Endothelial cell of umbilical vein (primary cell): ENCODE results near the gene LHCGR. TPM values are rescaled to one million over a fixed set of nuclear protein-coding genes. Genes with fewer than 3 reads are reported as not detected.

Experiments
- BruUV-seq: library from RNA; stranded (reverse); fragments of 400-500 nt; replicated peaks from 2 replicates; lab custom pipeline; 2021; lab: Mats Ljungman, UMichigan
- CTCF ChIA-PET: fragments of 300-600, 350-600 bp; sonication (Branson Sonifier 250); formaldehyde crosslinking; loops from one replicate; lab custom pipeline; 2021; ENCODE audit warnings: antibody characterized with exemption, inconsistent platforms; lab: Charles Lee
- POLR2A ChIA-PET: fragments of 300-600, 350-600 bp; sonication (Branson Sonifier 250); formaldehyde crosslinking; loops from one replicate; lab custom pipeline; 2021; ENCODE audit warnings: antibody characterized with exemption, inconsistent platforms; lab: Charles Lee
- DNase-seq: peaks from one replicate; pipeline ENCODE4 v3.0.0-alpha.2; 2011; ENCODE audit warnings: low read depth, low spot score
- FAIRE-seq: peaks from 2 replicates; lab custom pipeline; 2011; peaks lifted over from hg19 to GRCh38; lab: Jason Lieb, UNC
- H2AFZ ChIP-seq: 2 replicates; pipeline ENCODE4 v1.6.0; 2012; ENCODE audit warnings: low read depth, low read length, control low read depth, inconsistent platforms
- H3K27ac ChIP-seq: 2 replicates; pipeline ENCODE4 v1.5.1; 2011; ENCODE audit warnings: low read depth, mild to moderate bottlenecking, control low read depth, low read length, moderate library complexity; ENCODE audit not compliant: insufficient read depth
- H3K27me3 ChIP-seq, 2 experiments: 2 replicates each; pipeline versions ENCODE4 v1.6.0 to v1.6.1; 2011; ENCODE audit warnings: low read length in 2 of 2, mixed read lengths in 1 of 2; ENCODE audit not compliant: control insufficient read depth in 2 of 2, insufficient read depth in 2 of 2
- H3K36me3 ChIP-seq, 2 experiments: 2 replicates in 1 of 2; 3 replicates in 1 of 2; pipeline ENCODE4 v1.5.1; 2011; ENCODE audit warnings: low read length in 2 of 2, mild to moderate bottlenecking in 1 of 2, moderate library complexity in 1 of 2; ENCODE audit not compliant: control insufficient read depth in 2 of 2, insufficient read depth in 2 of 2; ENCODE audit errors: extremely low read depth in 1 of 2
- H3K4me1 ChIP-seq: 3 replicates; pipeline ENCODE4 v1.5.1; 2011; ENCODE audit warnings: mild to moderate bottlenecking, low read length; ENCODE audit not compliant: control insufficient read depth, insufficient read depth; ENCODE audit errors: extremely low read depth
- H3K4me2 ChIP-seq: 2 replicates; pipeline ENCODE4 v1.6.1; 2011; ENCODE audit warnings: low read length, control low read depth, mixed read lengths; ENCODE audit not compliant: insufficient read depth
- H3K4me3 ChIP-seq, 3 experiments: fragments of 200-600 bp in 1 of 3; sonication (generic), shearing (Covaris generic) in 1 of 3; replicated peaks in 1 of 3; 2 replicates each; pipeline ENCODE4 v1.5.1; 2011 to 2016; ENCODE audit warnings: control low read depth in 3 of 3, low read length in 3 of 3, mild to moderate bottlenecking in 2 of 3, inconsistent platforms in 1 of 3, low read depth in 1 of 3, moderate library complexity in 1 of 3; ENCODE audit not compliant: insufficient read depth in 1 of 3
- H3K79me2 ChIP-seq: 2 replicates; pipeline ENCODE4 v1.6.0; 2012; ENCODE audit warnings: low read length, inconsistent platforms; ENCODE audit not compliant: control insufficient read depth, insufficient read depth
- H3K9ac ChIP-seq: replicated peaks from 2 replicates; pipeline ENCODE3; 2011; ENCODE audit warnings: low read length, control low read depth; ENCODE audit not compliant: insufficient read depth; ENCODE audit errors: extremely low read depth
- H3K9me1 ChIP-seq: replicated peaks from 3 replicates; pipeline ENCODE4 v1.6.0; 2011; ENCODE audit warnings: mild to moderate bottlenecking, low read length; ENCODE audit not compliant: control insufficient read depth, insufficient read depth; ENCODE audit errors: extremely low read depth
- H3K9me3 ChIP-seq: replicated peaks from 2 replicates; pipeline ENCODE4 v1.5.1; 2012; ENCODE audit warnings: low read length, inconsistent platforms; ENCODE audit not compliant: control insufficient read depth, insufficient read depth
- H4K20me1 ChIP-seq: replicated peaks from 2 replicates; pipeline ENCODE3; 2011; ENCODE audit warnings: mild to moderate bottlenecking, low read length; ENCODE audit not compliant: control insufficient read depth, insufficient read depth; ENCODE audit errors: extremely low read depth
- EZH2 ChIP-seq: IDR thresholded peaks from 2 replicates; pipeline ENCODE4 v1.6.1; 2012; ENCODE audit warnings: borderline replicate concordance, low read depth, mild to moderate bottlenecking, moderate library complexity, low read length, inconsistent platforms; ENCODE audit not compliant: severe bottlenecking
- FOS ChIP-seq: IDR thresholded peaks from 2 replicates; pipeline ENCODE4 v1.6.1; 2011; ENCODE audit warnings: mild to moderate bottlenecking, low read length, moderate library complexity, borderline replicate concordance; ENCODE audit not compliant: insufficient read depth
- GATA2 ChIP-seq: IDR thresholded peaks from 2 replicates; pipeline ENCODE4 v1.7.0; 2011; ENCODE audit warnings: low read depth, mild to moderate bottlenecking, moderate library complexity, mixed read lengths, low read length; ENCODE audit not compliant: insufficient read length, insufficient read depth
- JUN ChIP-seq: IDR thresholded peaks from 2 replicates; pipeline ENCODE4 v1.6.1; 2011; ENCODE audit warnings: borderline replicate concordance, low read depth; ENCODE audit not compliant: insufficient read length, insufficient read depth
- MYC ChIP-seq: IDR thresholded peaks from one replicate; pipeline ENCODE4 v1.6.1; 2011; ENCODE audit warnings: mild to moderate bottlenecking, low read depth, low read length
- POLR2A ChIP-seq: IDR thresholded peaks from 2 replicates; pipeline ENCODE4 v1.6.1; 2012; ENCODE audit warnings: low read depth, mild to moderate bottlenecking, control low read depth, low read length
- POLR2AphosphoS5 ChIP-seq: IDR thresholded peaks from 2 replicates; pipeline ENCODE4 v1.6.1; 2012; ENCODE audit warnings: low read depth, mild to moderate bottlenecking, control low read depth, low read length, moderate library complexity; ENCODE audit not compliant: insufficient read depth
- dilution Hi-C: fragments of 300-500 bp; cut with MboI; formaldehyde crosslinking; loops from one replicate; pipeline ENCODE4 v1.15.0; 2019; ENCODE audit warnings: low sequenced_read_pairs; ENCODE audit not compliant: extremely low pct_ligation_motif_present
- intact Hi-C: fragments of 100-400 bp; cut with micrococcal nuclease; formaldehyde crosslinking; loops from one replicate; pipeline ENCODE4 v1.10.0; 2022
- polyA plus RNA-seq, 4 experiments: library from polyadenylated mRNA; depleted of rRNA in 3 of 4; stranded (reverse) in 3 of 4; unstranded in 1 of 4; fragments of >200 nt; gene quantifications; 2 replicates each; pipeline versions ENCODE4 v1.2.1 to v1.2.3, GENCODE V29; 2011 to 2012; ENCODE audit warnings: missing spikeins in 1 of 4
- total RNA-seq: library from RNA; stranded (reverse); gene quantifications from 2 replicates; pipeline ENCODE4 v1.2.3, GENCODE V29; 2021
- TF ChIP-seq, protein P1 (sequence below): IDR thresholded peaks from 2 replicates; pipeline ENCODE4 v1.6.1; 2011; ENCODE audit not compliant: insufficient read depth, insufficient read length
- TF ChIP-seq, protein P2 (sequence below), 2 donors: IDR thresholded peaks; 1 replicate in 1 of 2; 2 replicates in 1 of 2; pipeline ENCODE4 v1.5.1; 2011; ENCODE audit warnings: low read length in 2 of 2, mild to moderate bottlenecking in 2 of 2, moderate library complexity in 2 of 2, control low read depth in 1 of 2, inconsistent platforms in 1 of 2, low read depth in 1 of 2; ENCODE audit not compliant: insufficient read depth in 1 of 2; ENCODE audit errors: extremely low read depth in 1 of 2

Gene LHCGR
- total and polyA plus RNA-seq, 2 donors (not counting 3 experiments of a cell fraction or from before 2014, with no cell fraction given), result not detected

DNA sequence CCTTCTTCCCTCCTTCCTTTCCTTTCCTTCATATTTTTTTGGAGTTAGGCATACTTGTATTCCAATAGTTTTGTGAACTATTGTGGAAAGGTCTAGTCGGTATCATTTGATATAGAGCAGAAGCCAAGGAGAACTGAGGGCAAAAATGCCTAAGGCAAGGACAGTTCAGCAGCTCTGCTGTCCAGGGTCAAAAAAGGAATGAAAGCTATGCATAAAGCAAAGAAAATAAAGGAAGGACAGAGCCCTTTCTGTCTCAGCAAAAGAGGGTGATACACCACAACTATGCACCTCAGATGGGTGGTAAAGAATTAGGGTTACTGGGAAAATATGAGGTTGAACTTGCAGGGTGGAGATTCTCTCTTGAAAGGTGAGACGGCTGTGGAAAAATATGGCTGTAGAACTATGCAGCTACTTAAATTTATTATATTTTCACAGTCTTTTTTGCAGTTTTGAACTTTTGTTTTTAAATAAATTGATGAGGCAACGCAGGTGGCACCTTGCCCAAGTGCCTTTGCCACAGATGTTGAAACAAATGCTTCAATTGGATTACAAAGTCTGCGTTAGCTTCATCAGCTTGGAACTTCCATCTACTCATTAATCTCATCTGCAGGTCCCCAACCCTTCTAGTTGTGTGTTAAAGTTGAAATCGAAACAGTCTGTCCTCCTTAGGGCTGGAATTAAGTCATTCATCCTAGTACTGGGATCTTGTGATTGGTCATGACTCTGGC lies 20.8 kb downstream of the LHCGR start:
- Histone ChIP-seq H3K4me3 (no peak overlapping the region), H3K27me3 (no peaks in the 10 kb centered on the region), H3K79me2 (no peaks in the 10 kb centered on the region), H3K4me2 (no peak overlapping the region), H4K20me1 (no peaks in the 10 kb centered on the region), H3K9me3 (no peaks in the 10 kb centered on the region), H3K4me1 (no peaks in the 10 kb centered on the region), H3K36me3 (no peaks in the 10 kb centered on the region), H3K9me1 (no peaks in the 10 kb centered on the region), H2AFZ (no peak overlapping the region), H3K27ac (no peak overlapping the region), H3K9ac (no peak overlapping the region)
- TF ChIP-seq FOS, result no peak
- TF ChIP-seq POLR2A, result no peak
- TF ChIP-seq POLR2AphosphoS5, result no peak
- TF ChIP-seq EZH2, result no peak
- TF ChIP-seq, protein P1, sequence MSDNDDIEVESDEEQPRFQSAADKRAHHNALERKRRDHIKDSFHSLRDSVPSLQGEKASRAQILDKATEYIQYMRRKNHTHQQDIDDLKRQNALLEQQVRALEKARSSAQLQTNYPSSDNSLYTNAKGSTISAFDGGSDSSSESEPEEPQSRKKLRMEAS, result no peak
- TF ChIP-seq, protein P2, sequence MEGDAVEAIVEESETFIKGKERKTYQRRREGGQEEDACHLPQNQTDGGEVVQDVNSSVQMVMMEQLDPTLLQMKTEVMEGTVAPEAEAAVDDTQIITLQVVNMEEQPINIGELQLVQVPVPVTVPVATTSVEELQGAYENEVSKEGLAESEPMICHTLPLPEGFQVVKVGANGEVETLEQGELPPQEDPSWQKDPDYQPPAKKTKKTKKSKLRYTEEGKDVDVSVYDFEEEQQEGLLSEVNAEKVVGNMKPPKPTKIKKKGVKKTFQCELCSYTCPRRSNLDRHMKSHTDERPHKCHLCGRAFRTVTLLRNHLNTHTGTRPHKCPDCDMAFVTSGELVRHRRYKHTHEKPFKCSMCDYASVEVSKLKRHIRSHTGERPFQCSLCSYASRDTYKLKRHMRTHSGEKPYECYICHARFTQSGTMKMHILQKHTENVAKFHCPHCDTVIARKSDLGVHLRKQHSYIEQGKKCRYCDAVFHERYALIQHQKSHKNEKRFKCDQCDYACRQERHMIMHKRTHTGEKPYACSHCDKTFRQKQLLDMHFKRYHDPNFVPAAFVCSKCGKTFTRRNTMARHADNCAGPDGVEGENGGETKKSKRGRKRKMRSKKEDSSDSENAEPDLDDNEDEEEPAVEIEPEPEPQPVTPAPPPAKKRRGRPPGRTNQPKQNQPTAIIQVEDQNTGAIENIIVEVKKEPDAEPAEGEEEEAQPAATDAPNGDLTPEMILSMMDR (IDR thresholded peaks at IDR 0.05; ENCODE audit: extremely low read depth in 1 of 2, insufficient read depth in 1 of 2, low read depth in 1 of 2, low read length in 2 of 2), result no peak
- no peak for TF ChIP-seq MYC
- no peak for TF ChIP-seq JUN
- TF ChIP-seq GATA2, result no peak
- ChIA-PET CTCF (no interaction called here), POLR2A (no interaction called here)
- BruUV-seq, result no TSS peak
- no peak for DNase-seq
- intact Hi-C loops, result no loop called here
- dilution Hi-C loops, result no loop called here
- no peak for FAIRE-seq
